NCI-H345 treated with DMSO at 0.1 percent for 48 hours (cell line): Measurements from ENCODE around the gene PLXNA2.

Source experiments
- DNase-seq: peaks from one replicate; lab custom pipeline; 2025; ENCODE audit not compliant: unreplicated experiment; lab: John Stamatoyannopoulos, UW

PLXNA2 gene

DNA sequence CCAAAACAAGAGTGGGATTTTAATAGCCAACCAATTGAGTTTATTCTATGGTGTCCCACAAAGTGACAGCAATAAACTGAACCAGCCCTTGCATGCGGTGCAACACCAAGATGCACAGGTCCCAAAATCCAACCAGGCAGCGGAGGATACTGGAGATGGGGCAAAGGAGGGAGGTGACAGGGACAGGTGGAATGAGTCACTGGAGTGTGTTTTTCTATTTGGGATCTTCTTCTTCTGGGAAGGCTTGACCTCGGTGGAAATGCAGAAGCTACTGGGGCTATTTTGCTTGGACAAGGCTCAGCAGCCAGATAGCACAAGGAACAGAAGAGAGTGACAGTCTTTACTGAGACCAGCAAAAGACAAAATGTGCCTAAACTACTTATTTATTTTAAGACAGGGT, 97.5 kb downstream of the PLXNA2 start:
- no peak for DNase-seq

- no peak for DNase-seq
Measured at GRCh38 chr1:208145167-208145566, 99.0 kb downstream of the PLXNA2 start.

GRCh38 chr1:208142590-208143382, 101.4 kb downstream of the PLXNA2 start:
- DNase-seq = no peak

DNA sequence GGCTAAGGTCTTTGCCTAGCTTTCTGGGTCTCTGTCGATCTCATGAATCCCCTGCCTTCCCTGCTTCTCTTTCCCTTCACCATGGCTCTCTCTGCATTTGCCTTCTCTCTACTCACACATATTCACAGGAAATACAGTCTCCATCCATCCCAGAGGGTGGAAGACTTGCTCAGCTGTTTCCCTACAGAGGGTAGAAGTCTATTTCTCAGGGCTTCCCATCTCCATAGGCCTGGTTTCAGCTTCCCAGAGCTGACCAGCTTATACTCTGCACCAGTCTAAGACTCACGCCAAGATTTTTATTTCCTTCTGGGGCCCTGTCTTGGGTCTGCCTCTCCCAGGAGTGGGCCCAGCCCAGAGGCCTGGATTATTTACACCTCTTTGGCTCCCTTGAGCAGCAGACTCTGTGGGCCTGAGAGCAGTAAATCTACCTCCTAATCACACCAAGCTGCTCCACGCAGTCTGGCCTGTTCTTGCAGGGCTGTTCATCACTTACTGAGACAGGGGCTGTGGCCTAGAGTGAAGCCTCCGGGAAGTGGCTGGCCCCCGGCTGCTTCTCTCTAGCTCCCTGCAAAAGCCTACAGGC, 102.5 kb downstream of the PLXNA2 start:
- no peak for DNase-seq

GRCh38 chr1:208139434-208140045, 104.6 kb downstream of the PLXNA2 start:
- no peak for DNase-seq

DNA sequence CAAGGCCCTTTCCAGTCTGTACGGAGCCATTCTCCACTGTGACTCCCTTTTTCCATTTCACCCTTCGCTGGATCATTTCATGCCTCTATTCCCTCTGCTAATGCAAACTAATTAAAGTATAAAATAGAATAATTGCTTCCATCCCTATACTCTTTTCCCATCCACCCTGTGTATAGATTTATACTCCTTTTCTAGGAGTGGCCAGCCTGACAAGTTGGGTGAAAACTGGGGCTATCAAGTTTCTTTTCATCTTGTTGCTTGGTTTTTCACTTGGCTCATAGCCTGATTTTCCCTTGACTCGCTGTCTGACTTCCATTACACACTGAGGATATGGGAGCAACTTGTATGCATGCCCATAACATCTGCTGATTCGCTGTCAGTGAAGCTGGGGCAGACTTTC, 107.0 kb downstream of the PLXNA2 start:
- no peak for DNase-seq

DNA sequence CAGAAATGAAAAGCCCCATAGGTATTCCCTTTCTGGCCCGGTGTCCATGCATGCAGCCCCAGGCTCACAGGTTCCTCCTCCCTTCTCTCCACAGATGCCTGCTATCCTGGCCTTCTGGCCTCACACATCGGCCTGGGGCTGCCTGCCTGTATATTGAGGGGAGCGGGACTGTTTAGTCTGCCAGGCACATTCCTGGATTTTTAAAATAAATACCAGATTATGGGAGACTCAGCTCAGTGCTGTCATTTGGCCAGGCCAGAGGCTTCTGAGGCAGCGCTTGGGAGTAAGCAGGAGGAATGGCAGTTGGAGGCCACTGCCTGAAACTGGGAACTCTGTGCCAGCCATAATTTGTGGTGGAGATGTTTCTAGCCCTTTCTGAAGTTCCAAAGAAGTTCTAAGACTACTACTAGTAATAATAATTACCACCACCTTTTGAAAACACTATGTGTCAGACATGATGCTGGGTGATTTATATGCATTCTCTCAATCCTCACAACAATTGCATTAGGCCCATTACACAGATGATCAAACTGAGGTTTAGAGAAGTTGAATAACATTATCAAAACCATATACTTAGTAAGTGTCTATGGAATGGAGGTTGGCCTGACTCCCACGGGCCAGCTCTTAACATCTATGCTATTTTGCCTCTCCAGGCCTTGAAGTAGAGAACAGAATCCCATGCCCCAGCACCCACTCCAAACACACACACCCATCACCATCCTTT, 107.6 kb downstream of the PLXNA2 start:
- DNase-seq = no peak

DNA sequence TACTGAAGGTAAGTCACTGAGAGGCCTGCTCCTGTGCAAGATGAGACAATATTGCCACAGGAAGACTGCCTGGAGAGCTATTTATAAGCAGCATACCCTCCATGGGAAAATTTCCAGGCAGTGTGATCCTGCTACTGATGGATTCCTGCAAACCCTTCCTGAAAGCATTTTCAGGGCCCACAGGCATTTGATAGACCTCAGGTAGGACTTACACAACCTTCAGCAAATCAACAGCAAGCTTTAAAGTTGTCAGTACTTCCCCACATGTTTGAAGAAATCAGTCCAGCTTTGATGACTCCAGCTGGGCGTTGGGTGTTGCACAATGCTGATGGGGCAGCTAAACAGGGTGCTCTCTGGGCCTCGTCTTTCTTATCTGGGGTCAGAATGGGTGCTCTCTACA, 108.8 kb downstream of the PLXNA2 start:
- DNase-seq = no peak

- no peak for DNase-seq
Measured at GRCh38 chr1:208134491-208134890, 109.7 kb downstream of the PLXNA2 start.

DNA sequence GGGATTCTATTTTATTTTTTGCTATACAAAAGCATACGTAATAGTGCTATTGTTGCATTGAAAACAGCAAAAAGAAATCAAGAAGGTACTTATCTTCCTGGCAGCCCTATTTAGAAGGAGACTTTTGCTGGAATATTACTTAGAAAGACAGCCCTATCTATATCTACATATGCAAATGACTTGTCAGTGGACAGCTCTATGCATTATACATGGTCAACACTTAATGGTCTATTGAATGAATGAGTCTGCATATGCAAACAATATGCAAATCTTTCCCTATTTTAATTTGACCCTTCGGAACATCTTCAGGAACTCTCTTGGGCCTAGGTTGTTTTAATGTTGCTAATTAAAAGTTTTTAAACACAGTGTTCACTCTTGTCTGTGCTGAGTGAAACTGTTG, 110.8 kb downstream of the PLXNA2 start:
- no peak for DNase-seq

- peak; percentile 68 for DNase-seq
Measured at GRCh38 chr1:208132287-208132882, 111.8 kb downstream of the PLXNA2 start.

DNA sequence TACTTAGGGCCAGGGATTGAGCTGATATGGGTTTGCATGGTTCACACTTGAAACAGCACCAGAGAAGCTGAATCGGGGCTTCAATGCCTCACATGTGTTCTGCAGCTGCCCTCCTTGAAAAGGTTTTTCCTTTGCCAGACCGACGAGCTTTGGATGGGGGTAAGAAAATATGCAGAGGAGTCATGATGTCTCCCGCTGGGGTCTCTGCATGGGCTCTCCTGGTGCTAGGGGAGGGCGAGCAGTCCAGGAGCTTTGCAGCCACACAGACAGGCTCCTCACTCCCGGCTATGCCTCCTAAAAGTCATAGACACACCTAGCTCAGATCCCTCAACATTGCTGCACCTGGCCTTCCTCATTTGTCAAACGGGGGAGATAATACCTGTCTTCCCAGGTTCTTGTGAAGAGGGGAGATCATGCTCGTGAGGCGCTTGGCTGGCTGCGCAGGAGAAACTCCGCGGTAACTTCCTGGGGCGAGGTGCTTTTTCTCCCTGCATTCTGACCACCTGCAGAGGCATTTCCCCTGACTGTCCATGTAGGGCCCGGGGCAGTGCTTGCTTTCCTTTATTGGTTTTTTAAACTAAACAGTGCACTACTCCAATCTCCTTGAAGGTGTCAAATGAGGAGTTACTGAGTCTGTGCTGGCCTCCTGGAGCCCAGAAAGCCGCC, 112.4 kb downstream of the PLXNA2 start:
- peak; percentile 68 for DNase-seq

- no peak for DNase-seq
Measured at GRCh38 chr1:208129487-208129886, 114.7 kb downstream of the PLXNA2 start.

- DNase-seq = no peak
Measured at GRCh38 chr1:208129060-208129459, 115.1 kb downstream of the PLXNA2 start.

DNA sequence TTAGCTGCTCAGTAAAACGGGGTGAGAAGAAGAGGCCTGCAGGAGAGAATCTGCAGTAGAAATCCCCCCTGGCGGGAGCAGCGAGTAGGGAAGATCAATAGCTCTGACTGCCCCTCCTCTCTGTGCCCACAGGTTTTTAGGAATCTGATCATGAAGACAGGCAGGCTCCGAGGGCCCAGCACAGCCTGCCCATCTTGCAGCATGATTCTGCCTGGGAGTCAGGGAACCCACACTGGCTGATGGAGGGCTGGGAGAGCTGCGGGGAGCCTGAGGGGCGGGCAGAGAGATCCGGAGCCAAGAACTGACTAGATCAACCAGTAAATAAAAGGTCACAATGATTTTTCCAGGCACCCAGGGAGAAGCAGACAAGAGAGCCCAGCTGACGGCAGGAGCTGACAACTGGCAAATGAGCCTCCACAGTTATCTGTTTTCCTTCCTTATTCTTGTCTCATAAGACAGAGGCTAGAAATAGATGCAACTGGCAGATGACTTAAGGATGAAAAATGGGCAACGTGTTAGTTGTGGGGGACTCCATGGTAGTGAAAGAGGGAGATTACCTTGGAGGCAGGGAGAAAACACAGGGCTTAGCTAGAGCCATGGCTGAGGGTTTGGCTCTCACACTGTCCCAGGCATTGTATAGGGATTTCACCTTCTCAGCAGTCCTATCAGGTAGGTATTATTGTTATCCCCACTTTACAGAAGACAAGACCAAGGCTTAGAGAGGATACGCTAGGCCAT, 116.2 kb downstream of the PLXNA2 start:
- DNase-seq = no peak

- DNase-seq = no peak
Measured at GRCh38 chr1:208127284-208127683, 116.9 kb downstream of the PLXNA2 start.

- DNase-seq = no peak
Measured at GRCh38 chr1:208126108-208126507, 118.1 kb downstream of the PLXNA2 start.

GRCh38 chr1:208122612-208123358, 121.4 kb downstream of the PLXNA2 start:
- DNase-seq = no peak

DNA sequence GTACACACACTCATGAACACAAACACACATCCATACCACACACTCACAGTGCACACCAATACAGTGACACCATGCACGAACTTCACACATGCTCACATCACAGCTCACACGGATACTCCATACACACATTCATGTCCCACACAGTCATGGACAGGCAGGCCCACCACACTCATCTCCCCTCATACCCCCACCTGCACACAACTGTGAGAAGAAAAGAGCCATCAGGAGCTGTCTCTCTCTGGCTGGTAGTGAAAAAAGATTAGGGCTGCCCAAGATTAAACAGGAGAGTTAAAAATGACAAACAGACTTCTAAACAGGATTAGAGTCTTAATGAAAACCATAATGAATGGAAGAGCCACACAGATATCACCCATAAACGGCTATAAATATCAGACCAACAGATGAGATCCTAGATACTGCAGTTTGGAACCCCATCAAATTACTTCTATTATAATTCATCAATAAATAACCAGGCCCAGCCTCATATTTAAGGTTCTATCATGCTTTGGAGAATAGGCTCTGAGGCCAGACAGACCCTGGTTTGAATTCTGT, 122.3 kb downstream of the PLXNA2 start:
- no peak for DNase-seq
